ENCODE data around the gene NFKB2.

DNA sequence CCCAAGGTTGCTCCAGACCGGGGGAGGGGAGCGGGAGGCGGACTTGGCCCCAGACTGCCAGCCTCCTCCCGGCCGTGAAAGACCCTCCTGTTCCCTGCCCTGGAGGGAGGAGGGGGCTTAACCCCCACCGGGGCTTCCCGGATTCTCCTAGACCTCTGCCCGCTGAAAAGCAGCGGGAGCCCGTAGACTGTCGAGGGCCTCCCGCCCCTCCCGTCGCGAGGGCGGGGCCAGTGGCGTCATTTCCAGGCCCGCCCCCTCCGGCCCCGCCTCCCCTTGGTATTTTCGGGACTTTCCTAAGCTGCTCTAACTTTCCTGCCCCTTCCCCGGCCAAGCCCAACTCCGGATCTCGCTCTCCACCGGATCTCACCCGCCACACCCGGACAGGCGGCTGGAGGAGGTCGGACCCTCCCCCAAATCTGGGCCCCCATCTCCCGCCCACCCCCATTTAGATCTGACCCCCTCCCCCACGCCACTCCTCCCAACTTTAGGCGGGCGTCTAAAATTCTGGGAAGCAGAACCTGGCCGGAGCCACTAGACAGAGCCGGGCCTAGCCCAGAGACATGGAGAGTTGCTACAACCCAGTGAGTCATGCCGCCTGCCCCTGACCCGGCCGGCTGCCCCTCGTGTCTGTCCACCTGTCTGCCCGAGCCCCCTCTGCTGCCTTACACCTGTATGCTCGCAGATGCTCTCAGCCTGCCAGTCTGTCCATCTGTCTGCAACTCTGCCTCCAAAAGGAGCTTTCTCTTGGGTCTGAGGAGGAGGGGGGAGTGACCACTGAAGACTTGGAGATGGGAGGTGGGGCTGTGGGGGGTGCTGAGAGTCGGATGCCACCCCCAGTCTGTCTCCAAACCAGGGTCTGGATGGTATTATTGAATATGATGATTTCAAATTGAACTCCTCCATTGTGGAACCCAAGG lies at the start of gene NFKB2:
- TF ChIP-seq GATA2 (IDR thresholded peaks at IDR 0.05; ENCODE audit: low read depth, low read length) (no peak), GATA3 (IDR thresholded peaks at IDR 0.05; ENCODE audit: low read depth, low read length) (no peak)
